ENCODE data around the gene SLC4A8. TPM values are rescaled to one million over a fixed set of nuclear protein-coding genes. Genes with fewer than 3 reads are reported as not detected.

The SLC4A8 gene
- total and polyA plus RNA-seq, 9 of the 15 experiments (the other 6 are each of a cell fraction or from before 2014, with no cell fraction given), result 0.04 to 1.5 (median 0.12) TPM; not detected in 2

DNA sequence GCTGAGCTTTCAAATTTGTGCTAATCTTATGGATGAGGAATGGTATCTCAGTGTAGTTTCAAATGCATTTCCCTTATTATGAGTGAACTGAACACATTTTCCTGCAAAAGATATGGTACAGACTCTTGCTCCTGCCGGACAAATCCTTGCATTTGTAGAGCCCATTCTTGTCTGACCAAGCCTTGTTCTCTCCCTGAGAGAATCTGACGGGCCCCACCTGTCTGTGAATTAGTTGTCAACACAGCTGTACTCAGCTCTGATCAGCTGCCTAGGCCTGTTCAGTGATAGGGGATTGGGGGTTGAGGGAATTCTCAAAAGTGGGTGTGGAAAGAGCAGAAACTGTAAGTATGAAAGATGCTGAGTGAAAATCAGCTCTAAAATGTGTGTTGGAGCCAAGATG, 123.6 kb downstream of the SLC4A8 start:
- no peak for TF ChIP-seq KLF16 (IDR thresholded peaks at IDR 0.05)
- no peak for TF ChIP-seq CBFB (CRISPR knock-in tag; IDR thresholded peaks at IDR 0.05)
- TF ChIP-seq, protein P1, sequence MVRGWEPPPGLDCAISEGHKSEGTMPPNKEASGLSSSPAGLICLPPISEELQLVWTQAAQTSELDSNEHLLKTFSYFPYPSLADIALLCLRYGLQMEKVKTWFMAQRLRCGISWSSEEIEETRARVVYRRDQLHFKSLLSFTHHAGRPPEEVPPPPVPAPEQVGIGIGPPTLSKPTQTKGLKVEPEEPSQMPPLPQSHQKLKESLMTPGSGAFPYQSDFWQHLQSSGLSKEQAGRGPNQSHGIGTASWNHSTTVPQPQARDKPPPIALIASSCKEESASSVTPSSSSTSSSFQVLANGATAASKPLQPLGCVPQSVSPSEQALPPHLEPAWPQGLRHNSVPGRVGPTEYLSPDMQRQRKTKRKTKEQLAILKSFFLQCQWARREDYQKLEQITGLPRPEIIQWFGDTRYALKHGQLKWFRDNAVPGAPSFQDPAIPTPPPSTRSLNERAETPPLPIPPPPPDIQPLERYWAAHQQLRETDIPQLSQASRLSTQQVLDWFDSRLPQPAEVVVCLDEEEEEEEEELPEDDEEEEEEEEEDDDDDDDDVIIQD (CRISPR knock-in tag; IDR thresholded peaks at IDR 0.05), result no peak
- TF ChIP-seq, protein P2, sequence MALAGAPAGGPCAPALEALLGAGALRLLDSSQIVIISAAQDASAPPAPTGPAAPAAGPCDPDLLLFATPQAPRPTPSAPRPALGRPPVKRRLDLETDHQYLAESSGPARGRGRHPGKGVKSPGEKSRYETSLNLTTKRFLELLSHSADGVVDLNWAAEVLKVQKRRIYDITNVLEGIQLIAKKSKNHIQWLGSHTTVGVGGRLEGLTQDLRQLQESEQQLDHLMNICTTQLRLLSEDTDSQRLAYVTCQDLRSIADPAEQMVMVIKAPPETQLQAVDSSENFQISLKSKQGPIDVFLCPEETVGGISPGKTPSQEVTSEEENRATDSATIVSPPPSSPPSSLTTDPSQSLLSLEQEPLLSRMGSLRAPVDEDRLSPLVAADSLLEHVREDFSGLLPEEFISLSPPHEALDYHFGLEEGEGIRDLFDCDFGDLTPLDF (CRISPR knock-in tag; IDR thresholded peaks at IDR 0.05), result no peak
- no peak for TF ChIP-seq NR2F6 (CRISPR knock-in tag; IDR thresholded peaks at IDR 0.05)
- Histone ChIP-seq H3K9me3 (replicated peaks; ENCODE audit: control insufficient read depth, insufficient read depth, low read depth, low read length) (no peaks in the 10 kb centered on the region), H3K36me3 (ENCODE audit: control insufficient read depth, insufficient read depth, low read length) (no peaks in the 10 kb centered on the region), H3K27ac (ENCODE audit: extremely low read depth, low read depth, low read length) (no peak overlapping the region), H3K4me2 (ENCODE audit: insufficient read depth, low read length) (no peak overlapping the region), H3K4me1 (replicated peaks in 1 of 2; ENCODE audit: control insufficient read depth in 2 of 2, insufficient read depth in 2 of 2, low read length in 2 of 2) (no peaks in the 10 kb centered on the region), H2AFZ (ENCODE audit: low read depth, low read length) (no peak overlapping the region), H4K20me1 (replicated peaks; ENCODE audit: control insufficient read depth, insufficient read depth, low read length) (no peaks in the 10 kb centered on the region), H3K79me2 (ENCODE audit: control insufficient read depth, insufficient read depth, low read length) (no peaks in the 10 kb centered on the region), H3K27me3 (ENCODE audit: control insufficient read depth in 2 of 2, insufficient read depth in 2 of 2, low read length in 2 of 2) (peaks cover 4 to 5% of the 10 kb centered on the region in 2 experiments; a peak in 2 of 5 replicates), H3K9ac (ENCODE audit: insufficient read depth in 1 of 2, low read depth in 2 of 2, low read length in 2 of 2) (no peak overlapping the region), H3K9me1 (ENCODE audit: control insufficient read depth, insufficient read depth, low read length) (no peaks in the 10 kb centered on the region), H3K4me3 (no peak overlapping the region)
- no peak for ATAC-seq
- DNase-seq (ENCODE audit: extremely low read depth in 1 of 4, low spot score in 3 of 4), result no peak
- in situ Hi-C loops (cut with MboI) (no loop called here), intact Hi-C loops (cut with micrococcal nuclease) (no loop called here)
- CTCF ChIA-PET (ENCODE audit: low intra/inter-chr PET ratio), result no interaction called here
- WGBS (ENCODE audit: insufficient coverage, low coverage, missing lambda C conversion rate), result 0% methylated on average over 2 of the region's 2 CpGs
- no peak for FAIRE-seq
- POLR2A ChIA-PET, result interaction anchor here (0.6 to 0.9 kb wide), 2 partner anchors 11 to 16 kb away, joined by 3 to 4 read pairs; no protein-coding TSS in a partner anchor
- no TSS peak for BruUV-seq (replicated peaks)

All from K562 (cell line).